ENCODE results near the gene C11orf52. TPM values are rescaled to one million over a fixed set of nuclear protein-coding genes. Genes with fewer than 3 reads are reported as not detected.

The C11orf52 gene
- total RNA-seq, 1 experiment from 2014 or later: 4.0 TPM

- H3K27me3 Mint-ChIP-seq (ENCODE audit: low read depth): no peaks in the 10 kb centered on the region
- Histone ChIP-seq H3K79me1 (ENCODE audit: insufficient read depth, low read depth, low read length, poor library complexity, severe bottlenecking) (no peaks in the 10 kb centered on the region), H3K9ac (ENCODE audit: extremely low read depth, insufficient read length, low read length) (no peak overlapping the region), H3K23me2 (ENCODE audit: insufficient read length, low read depth, low read length, poor library complexity, severe bottlenecking) (peaks cover 5% of the 10 kb centered on the region), H2AK5ac (ENCODE audit: insufficient read length, low read length) (no peak overlapping the region), H2AFZ (ENCODE audit: low read length) (no peak overlapping the region), H3K4me1 (ENCODE audit: insufficient read depth, low read length) (peaks cover 5% of the 10 kb centered on the region; the same call in 1 of the 2 replicates), H3K9me3 (ENCODE audit: control insufficient read depth, low read depth, low read length) (no peaks in the 10 kb centered on the region), H3K4ac (ENCODE audit: low read depth, low read length) (no peak overlapping the region), H4K20me1 (ENCODE audit: control insufficient read depth, insufficient read depth, insufficient read length) (no peaks in the 10 kb centered on the region), H2BK15ac (ENCODE audit: low read depth, low read length) (no peak overlapping the region), H3K23ac (ENCODE audit: insufficient read length, low read depth, low read length) (no peak overlapping the region), H4K5ac (ENCODE audit: insufficient read length, low read depth, low read length) (no peak overlapping the region), H2BK5ac (ENCODE audit: insufficient read length, low read length) (no peak overlapping the region), H3K27me3 (ENCODE audit: insufficient read depth, low read length) (no peaks in the 10 kb centered on the region; the same call in 1 of the 2 replicates), H3K14ac (ENCODE audit: insufficient read depth, low read length) (no peak overlapping the region), H3K79me2 (ENCODE audit: insufficient read depth, low read length) (no peaks in the 10 kb centered on the region; the same call in 1 of the 2 replicates), H3T11ph (ENCODE audit: low read length) (no peak overlapping the region), H2BK20ac (ENCODE audit: low read depth, low read length, poor library complexity, severe bottlenecking) (no peak overlapping the region), H2BK120ac (ENCODE audit: low read depth, low read length, poor library complexity, severe bottlenecking) (no peak overlapping the region), H3K18ac (ENCODE audit: insufficient read length, low read depth, low read length) (no peak overlapping the region), H4K91ac (ENCODE audit: insufficient read length, low read depth, low read length) (no peak overlapping the region), H2BK12ac (ENCODE audit: insufficient read length, low read depth, low read length) (no peak overlapping the region), H4K8ac (replicated peaks; ENCODE audit: insufficient read length, low read depth, low read length) (no peak overlapping the region), H3K27ac (ENCODE audit: insufficient read length, low read depth, low read length) (no peak overlapping the region), H3K4me2 (ENCODE audit: insufficient read depth, insufficient read length, low read length) (no peak overlapping the region), H3K56ac (ENCODE audit: insufficient read length, low read depth, low read length) (no peak overlapping the region)
- no peak for TF ChIP-seq CTCF (conservative IDR thresholded peaks at IDR 0.05)
- H3K4me3 Mint-ChIP-seq: no peak overlapping the region
- DNase-seq: no peak
- H3K4me1 Mint-ChIP-seq: peaks cover 28 to 36% of the 10 kb centered on the region in 2 experiments
- no peaks in the 10 kb centered on the region for H3K36me3 Mint-ChIP-seq (ENCODE audit: insufficient read depth in 1 of 3, low read depth in 3 of 3)
- no peaks in the 10 kb centered on the region for H3K9me3 Mint-ChIP-seq
- no peak overlapping the region for H3K27ac Mint-ChIP-seq
- no CpG with 5 or more reads among the region's 5 CpGs for WGBS (ENCODE audit: extremely low coverage, insufficient read length, low lambda C conversion rate)
Measured at GRCh38 chr11:111941963-111942362, 23.2 kb downstream of the C11orf52 start.

All from H9 (cell line).